HG03060 (cell line): ENCODE measurements around the gene COLQ.
"Not testable (repeated sequence)": the region's sequence is repeated elsewhere in the genome, so short reads cannot be mapped to it uniquely, and the experiment has no call there.

Experiments
- ATAC-seq: cut with Tn5 transposase; IDR thresholded peaks from one replicate; pipeline ENCODE4 v1.9.1; 2021; ENCODE audit warnings: low read depth, moderate number of reproducible peaks; ENCODE audit not compliant: unreplicated experiment

The COLQ gene

GRCh38 chr3:15493436-15493835 lies 28.1 kb downstream of the COLQ start:
- ATAC-seq = no peak

GRCh38 chr3:15492847-15493360 lies 28.6 kb downstream of the COLQ start:
- no peak for ATAC-seq

DNA sequence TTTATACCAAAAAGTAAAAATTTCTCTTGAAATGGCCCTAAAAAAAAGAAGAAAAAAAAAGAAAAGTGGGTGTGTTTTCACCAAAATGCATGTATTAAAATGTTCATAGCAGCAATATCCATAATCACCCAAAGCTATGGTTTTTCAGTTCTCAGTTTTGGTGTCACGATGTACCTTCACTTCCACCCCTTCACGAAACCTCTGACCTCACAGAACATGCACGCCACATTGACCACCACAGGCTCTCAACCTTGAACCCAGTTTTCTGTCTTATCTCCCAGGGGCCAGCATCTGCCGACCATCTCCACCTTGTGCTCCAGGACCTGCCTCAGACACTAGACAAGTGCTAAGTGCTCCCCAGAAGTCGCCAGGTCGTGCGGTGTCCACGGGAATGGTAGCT lies 30.4 kb downstream of the COLQ start:
- no peak for ATAC-seq

GRCh38 chr3:15490158-15490557 lies 31.3 kb downstream of the COLQ start:
- ATAC-seq = no peak

DNA sequence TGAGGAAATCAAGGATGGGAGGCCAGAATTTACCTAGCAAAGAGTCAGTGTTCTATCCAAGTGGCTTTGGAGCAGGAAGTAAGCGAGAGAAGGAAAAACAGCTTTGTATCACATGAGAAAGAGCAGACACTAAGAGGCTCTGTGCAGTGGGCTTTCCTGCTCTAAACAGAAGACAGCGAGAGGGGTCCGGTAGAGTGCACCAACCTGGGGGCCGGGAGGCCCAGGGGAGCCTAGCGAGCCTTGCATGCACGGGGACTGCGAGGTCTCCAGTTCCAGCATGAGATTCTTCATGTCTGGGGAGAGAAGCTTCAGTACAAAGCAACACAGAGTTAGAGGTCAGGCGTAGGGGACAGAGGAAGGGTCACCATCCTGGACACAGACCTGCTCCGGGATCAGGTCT lies 33.5 kb downstream of the COLQ start:
- ATAC-seq = no peak

GRCh38 chr3:15486979-15487378 lies 34.5 kb downstream of the COLQ start:
- no peak for ATAC-seq

GRCh38 chr3:15486020-15486419 lies 35.5 kb downstream of the COLQ start:
- no peak for ATAC-seq

- ATAC-seq = not testable (repeated sequence)
These were observed 37.0 kb downstream of the COLQ start for GRCh38 chr3:15484551-15484950.

DNA sequence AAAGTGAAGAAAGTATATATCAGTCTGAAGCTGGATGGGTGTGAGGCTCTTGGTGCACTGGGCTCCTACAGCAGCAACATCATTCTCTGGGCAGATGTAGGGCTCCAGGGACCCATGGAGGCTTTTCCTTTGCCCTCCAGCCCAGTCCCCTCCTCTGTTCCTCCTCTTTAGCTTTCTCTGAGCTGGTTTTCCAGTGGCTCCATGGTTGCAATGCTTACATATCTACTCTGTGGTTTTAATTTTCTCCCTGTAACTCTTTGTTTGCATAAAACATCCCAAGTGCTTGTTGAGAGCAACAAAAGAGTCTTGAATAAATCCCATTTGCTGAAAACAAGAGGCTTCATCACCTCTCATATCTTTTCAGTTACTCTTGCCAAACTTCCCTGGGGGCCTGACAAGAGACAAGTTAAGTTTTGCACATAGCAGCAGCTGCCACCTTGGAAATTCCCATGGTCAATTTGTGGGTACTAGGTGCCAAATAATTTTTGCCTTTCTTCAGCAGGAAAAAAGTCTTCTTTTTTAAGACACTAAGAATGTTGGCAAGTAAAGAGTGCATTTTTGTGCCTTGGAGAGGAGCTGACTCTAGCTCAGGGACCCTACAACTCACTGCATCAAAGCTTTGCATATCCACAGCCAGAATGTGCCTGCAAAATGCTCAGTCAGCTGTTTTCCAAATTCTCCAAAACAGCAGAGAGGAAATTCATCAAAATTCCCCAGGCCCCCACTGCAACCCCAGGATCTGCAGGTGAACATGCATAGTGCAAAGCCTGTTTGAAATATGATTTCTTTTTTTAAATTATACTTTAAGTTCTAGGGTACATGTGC lies 41.9 kb downstream of the COLQ start:
- no peak for ATAC-seq

GRCh38 chr3:15478640-15478979 lies 42.9 kb downstream of the COLQ start:
- no peak for ATAC-seq

DNA sequence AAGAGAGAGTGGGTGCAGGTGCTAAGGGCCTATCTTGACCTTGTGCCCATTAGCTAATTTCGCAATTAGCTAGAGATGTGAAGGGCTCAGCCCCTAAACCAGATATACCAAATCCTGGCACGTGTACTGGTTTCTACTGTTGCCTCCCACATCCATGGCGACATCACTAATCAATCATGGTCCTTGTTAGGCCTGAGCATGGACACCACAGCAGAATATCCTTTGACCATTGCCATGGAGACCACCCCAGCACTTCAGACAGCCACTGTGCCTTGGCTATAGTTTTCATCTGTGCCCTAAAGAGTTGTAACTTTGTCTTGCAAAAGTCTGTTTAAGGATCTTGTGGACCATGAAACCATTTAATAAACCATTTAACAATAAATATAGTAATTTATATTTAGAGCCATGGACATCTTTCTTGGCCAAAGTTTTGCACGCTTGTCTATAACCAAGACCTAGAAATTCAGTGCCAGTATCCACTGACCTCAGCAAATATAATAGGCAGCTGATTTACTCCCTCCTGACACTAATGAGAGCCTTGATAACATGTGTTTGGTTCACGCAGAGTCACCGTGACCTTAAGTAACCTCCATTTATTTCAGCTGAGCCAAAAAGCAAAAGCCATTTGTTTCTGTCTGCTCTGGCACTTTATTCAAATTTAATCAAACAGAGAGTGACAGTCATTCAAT lies 43.4 kb downstream of the COLQ start:
- ATAC-seq = no peak

- ATAC-seq = no peak
These were observed 45.1 kb downstream of the COLQ start for GRCh38 chr3:15476378-15476777.

DNA sequence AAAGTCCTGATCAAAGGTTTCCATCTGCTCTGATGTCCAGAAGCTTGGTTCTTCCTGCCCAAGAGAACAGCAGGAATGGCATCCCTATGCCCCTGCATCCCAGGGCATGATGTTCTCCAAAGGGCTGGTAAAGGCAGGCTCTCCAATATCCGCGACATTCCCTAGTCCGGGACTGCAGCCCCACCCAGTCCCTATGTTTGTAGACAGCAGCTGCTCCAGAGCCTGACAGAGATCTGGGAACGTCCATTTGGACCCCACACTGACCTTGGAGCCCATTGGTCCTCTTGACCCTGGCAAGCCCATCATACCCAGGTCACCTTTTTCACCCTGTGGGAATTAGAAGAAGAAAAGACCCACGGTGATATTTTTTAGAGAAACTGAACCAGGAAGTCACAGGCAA lies 46.3 kb downstream of the COLQ start:
- ATAC-seq = no peak

- ATAC-seq = no peak
These were observed 49.6 kb downstream of the COLQ start for GRCh38 chr3:15471861-15472260.

DNA sequence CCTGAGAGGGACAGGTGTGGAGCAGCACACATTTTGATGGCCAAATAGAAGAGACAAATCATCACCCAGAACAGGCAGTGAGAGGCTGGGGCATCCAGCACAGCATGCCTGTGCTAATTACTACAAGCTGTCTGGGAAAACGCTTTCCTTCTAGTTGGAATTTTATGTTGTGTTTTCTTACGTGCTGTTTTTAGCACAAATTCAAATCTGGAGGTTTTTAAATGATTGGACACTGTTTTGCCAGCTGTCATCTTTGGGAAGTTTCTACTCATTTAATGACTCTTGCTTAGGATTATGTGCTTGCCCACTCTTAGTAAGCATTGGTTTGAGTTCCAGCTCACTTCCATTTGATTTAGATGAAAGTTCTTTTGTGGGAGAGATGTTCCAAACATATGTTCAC lies 50.7 kb downstream of the COLQ start:
- no peak for ATAC-seq

DNA sequence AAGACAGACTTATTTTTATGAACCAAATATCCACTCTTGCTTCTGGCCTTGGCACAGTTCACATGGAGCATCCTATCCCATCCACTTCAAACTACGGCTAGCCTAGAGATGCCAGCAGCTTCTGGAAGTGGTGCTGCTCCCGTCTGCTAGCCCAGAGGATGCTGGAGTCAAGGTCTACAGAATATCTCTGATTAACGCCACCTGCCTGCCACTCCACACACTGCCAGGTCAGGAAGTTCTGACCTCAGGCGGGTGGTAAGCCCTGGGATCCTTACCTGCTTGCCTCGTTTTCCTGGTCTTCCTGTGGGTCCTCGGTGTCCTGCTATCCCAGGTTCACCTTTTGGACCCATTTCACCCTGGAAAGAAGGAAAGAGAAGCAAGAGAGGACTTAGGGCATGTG lies 51.2 kb downstream of the COLQ start:
- ATAC-seq = no peak

GRCh38 chr3:15467227-15468181 lies 54.0 kb downstream of the COLQ start:
- ATAC-seq = peak; percentile 83

DNA sequence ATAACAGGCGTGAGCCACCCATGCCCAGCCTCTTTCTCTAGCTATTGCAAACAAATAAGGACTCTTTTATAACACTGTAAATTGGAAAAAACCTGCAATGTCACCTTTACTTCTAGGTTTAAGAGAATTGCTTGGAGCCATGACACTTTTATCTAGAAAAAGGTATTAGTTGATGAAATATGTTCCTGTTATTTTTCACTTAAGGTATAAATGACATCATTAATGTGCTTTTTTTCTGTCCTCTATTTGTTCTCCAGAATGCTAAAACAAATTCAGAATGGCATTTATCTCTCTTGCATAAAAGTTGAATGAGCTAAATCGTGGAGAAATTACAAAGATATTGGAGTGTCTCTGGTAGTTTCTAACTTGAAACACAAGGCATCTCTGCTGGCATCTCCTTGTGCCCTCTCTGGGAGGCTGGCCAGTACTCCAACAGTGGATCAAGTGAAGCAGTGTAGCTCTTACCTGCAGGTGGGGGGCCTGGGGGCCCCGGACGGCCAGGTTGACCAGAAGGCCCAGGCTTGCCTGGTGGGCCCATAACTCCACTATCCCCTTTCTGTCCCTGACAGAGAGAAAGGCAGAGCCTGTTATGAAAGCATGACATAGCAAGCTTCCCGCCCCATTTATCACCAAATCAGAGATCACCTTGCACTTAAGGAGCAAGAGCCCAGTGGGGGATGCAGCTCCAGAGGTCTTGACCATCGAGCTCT lies 55.5 kb downstream of the COLQ start:
- ATAC-seq = no peak

GRCh38 chr3:15462451-15462850 lies 59.1 kb downstream of the COLQ start:
- no peak for ATAC-seq

GRCh38 chr3:15460891-15461531 lies 60.5 kb downstream of the COLQ start:
- ATAC-seq = no peak
